ENCODE measurements around the gene GLS2.
A peak's percentile ranks its signal among the peaks of the same experiment; 100 is the strongest.
"Not testable (repeated sequence)": the region's sequence is repeated elsewhere in the genome, so short reads cannot be mapped to it uniquely, and the experiment has no call there.

The GLS2 gene

GRCh38 chr12:56488041-56488955, at the start of gene GLS2:
Gene GLS2, minus strand, starts transcription at chr12:56488161. Its CDS starts 43 bp downstream, at chr12:56488118.
- peak in 1 of 3 experiments; percentile 20 for DNase-seq (ENCODE audit: low read depth in 2 of 3, low spot score in 2 of 3)

GRCh38 chr12:56537546-56537945, 49.6 kb upstream of the GLS2 start:
- no peak for DNase-seq (ENCODE audit: low read depth in 2 of 3, low spot score in 2 of 3)

GRCh38 chr12:56530390-56531055, 42.6 kb upstream of the GLS2 start:
- no peak for DNase-seq (ENCODE audit: low read depth in 2 of 3, low spot score in 2 of 3)

GRCh38 chr12:56529656-56530055, 41.7 kb upstream of the GLS2 start:
- no peak for DNase-seq (ENCODE audit: low read depth in 2 of 3, low spot score in 2 of 3)

- no peak for DNase-seq (ENCODE audit: low read depth in 2 of 3, low spot score in 2 of 3)
These were observed 40.9 kb upstream of the GLS2 start for GRCh38 chr12:56528846-56529245.

- no peak for DNase-seq (ENCODE audit: low read depth in 2 of 3, low spot score in 2 of 3)
These were observed 34.6 kb upstream of the GLS2 start for GRCh38 chr12:56522411-56523193.

GRCh38 chr12:56521590-56522371, 33.8 kb upstream of the GLS2 start, which contains the start of gene RBMS2:
Gene RBMS2, plus strand, starts transcription at chr12:56521820. Its CDS starts 204 bp downstream, at chr12:56522024.
- DNase-seq (ENCODE audit: low read depth in 2 of 3, low spot score in 2 of 3), result no peak

GRCh38 chr12:56521209-56521589, 33.2 kb upstream of the GLS2 start:
- DNase-seq (ENCODE audit: low read depth in 2 of 3, low spot score in 2 of 3), result no peak

GRCh38 chr12:56520506-56520905, 32.5 kb upstream of the GLS2 start:
- DNase-seq (ENCODE audit: low read depth in 2 of 3, low spot score in 2 of 3), result no peak

GRCh38 chr12:56520048-56520447, 32.1 kb upstream of the GLS2 start:
- DNase-seq (ENCODE audit: low read depth in 2 of 3, low spot score in 2 of 3), result no peak

- DNase-seq (ENCODE audit: low read depth in 2 of 3, low spot score in 2 of 3), result no peak
These were observed 30.6 kb upstream of the GLS2 start for GRCh38 chr12:56518570-56518969.

- no peak for DNase-seq (ENCODE audit: low read depth in 2 of 3, low spot score in 2 of 3)
These were observed 29.9 kb upstream of the GLS2 start for GRCh38 chr12:56517854-56518253.

- not testable (repeated sequence) for DNase-seq (ENCODE audit: low read depth in 2 of 3, low spot score in 2 of 3)
These were observed 26.0 kb upstream of the GLS2 start for GRCh38 chr12:56514014-56514318.

GRCh38 chr12:56510786-56511185, 22.8 kb upstream of the GLS2 start:
- no peak for DNase-seq (ENCODE audit: low read depth in 2 of 3, low spot score in 2 of 3)

- DNase-seq (ENCODE audit: low read depth in 2 of 3, low spot score in 2 of 3), result not testable (repeated sequence)
These were observed 11.9 kb upstream of the GLS2 start for GRCh38 chr12:56499879-56500278.

- not testable (repeated sequence) for DNase-seq (ENCODE audit: low read depth in 2 of 3, low spot score in 2 of 3)
These were observed 11.5 kb upstream of the GLS2 start for GRCh38 chr12:56499452-56499851.

- DNase-seq (ENCODE audit: low read depth in 2 of 3, low spot score in 2 of 3), result not testable (repeated sequence)
These were observed 10.4 kb upstream of the GLS2 start for GRCh38 chr12:56498126-56498902.

- peak in 1 of 3 experiments; percentile 25 for DNase-seq (ENCODE audit: low read depth in 2 of 3, low spot score in 2 of 3)
These were observed 8.7 kb upstream of the GLS2 start for GRCh38 chr12:56496704-56497103.

GRCh38 chr12:56494481-56494880, 6.5 kb upstream of the GLS2 start:
- DNase-seq (ENCODE audit: low read depth in 2 of 3, low spot score in 2 of 3), result not testable (repeated sequence)

GRCh38 chr12:56494106-56494415, 6.1 kb upstream of the GLS2 start:
- not testable (repeated sequence) for DNase-seq (ENCODE audit: low read depth in 2 of 3, low spot score in 2 of 3)
